ENCODE results near the gene CDYL. TPM values are rescaled to one million over a fixed set of nuclear protein-coding genes. Genes with fewer than 3 reads are reported as not detected.
A peak's percentile ranks its signal among the peaks of the same experiment; 100 is the strongest.

CDYL gene
- polyA plus RNA-seq, 3 donors, result 2.9 to 21.2 (median 4.2) TPM

DNA sequence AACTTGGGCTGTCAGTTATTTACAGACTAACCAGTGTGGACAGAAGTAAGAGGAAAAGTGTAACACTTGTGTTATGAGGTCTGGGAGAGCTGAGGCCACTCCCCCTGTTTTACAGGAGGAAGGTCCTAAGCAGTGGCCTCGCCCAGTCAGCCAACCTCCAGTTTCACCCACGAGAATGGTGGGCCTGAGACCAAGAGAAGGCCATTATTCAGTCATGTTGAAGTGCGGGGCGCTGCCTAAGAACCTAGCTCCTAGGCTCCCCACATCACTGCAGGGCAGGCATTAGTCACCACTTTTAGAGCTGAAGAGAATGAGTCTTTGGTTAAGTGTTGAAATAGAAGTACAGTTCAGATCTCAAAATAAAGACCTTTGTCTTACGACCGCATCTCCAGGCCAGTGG lies 27.9 kb downstream of the CDYL start:
- H3K4me3 Mint-ChIP-seq, result no peak overlapping the region
- H3K9ac ChIP-seq (ENCODE audit: insufficient read depth, low read length, poor library complexity, severe bottlenecking), result no peak overlapping the region
- peaks cover 100% of the 10 kb centered on the region for H3K79me2 ChIP-seq (ENCODE audit: insufficient read depth, low read length)
- peaks cover 99% of the 10 kb centered on the region for H4K20me1 ChIP-seq (ENCODE audit: insufficient read depth, low read length)
- H3K9me3 Mint-ChIP-seq, result peaks cover 5 to 13% (median 8%) of the 10 kb centered on the region in 7 donors
- H3K27ac ChIP-seq (ENCODE audit: low read depth in 1 of 2, low read length in 2 of 2), result no peak overlapping the region
- H3K4me3 ChIP-seq (replicated peaks in 1 of 3; ENCODE audit: low read depth in 2 of 3, low read length in 3 of 3), result no peak overlapping the region
- no peak for DNase-seq
- H3K36me3 Mint-ChIP-seq, result peaks cover 7 to 9% of the 10 kb centered on the region in 2 donors
- WGBS (ENCODE audit: insufficient coverage), result 92% methylated on average over 4 of the region's 6 CpGs
- H3K4me2 ChIP-seq (replicated peaks; ENCODE audit: extremely low read depth, low read length, poor library complexity, severe bottlenecking), result no peak overlapping the region
- H3K9me3 ChIP-seq (replicated peaks in 1 of 2; ENCODE audit: control insufficient read depth in 1 of 2, insufficient read depth in 1 of 2, low read length in 2 of 2), result peaks cover 3 to 6% of the 10 kb centered on the region in 2 donors
- H3K27me3 Mint-ChIP-seq (ENCODE audit: low read depth in 3 of 3), result peaks cover 0 to 2% (median 0%) of the 10 kb centered on the region in 3 donors
- peaks cover 49% of the 10 kb centered on the region for H3K4me1 Mint-ChIP-seq
- H3K4me1 ChIP-seq (ENCODE audit: control insufficient read depth in 1 of 2, insufficient read depth in 2 of 2, low read length in 2 of 2), result peaks cover 7 to 8% of the 10 kb centered on the region in 2 donors
- no peaks in the 10 kb centered on the region for H3K27me3 ChIP-seq (ENCODE audit: control insufficient read depth in 2 of 2, insufficient read depth in 2 of 2, low read length in 2 of 2)
- TF ChIP-seq, protein P1, sequence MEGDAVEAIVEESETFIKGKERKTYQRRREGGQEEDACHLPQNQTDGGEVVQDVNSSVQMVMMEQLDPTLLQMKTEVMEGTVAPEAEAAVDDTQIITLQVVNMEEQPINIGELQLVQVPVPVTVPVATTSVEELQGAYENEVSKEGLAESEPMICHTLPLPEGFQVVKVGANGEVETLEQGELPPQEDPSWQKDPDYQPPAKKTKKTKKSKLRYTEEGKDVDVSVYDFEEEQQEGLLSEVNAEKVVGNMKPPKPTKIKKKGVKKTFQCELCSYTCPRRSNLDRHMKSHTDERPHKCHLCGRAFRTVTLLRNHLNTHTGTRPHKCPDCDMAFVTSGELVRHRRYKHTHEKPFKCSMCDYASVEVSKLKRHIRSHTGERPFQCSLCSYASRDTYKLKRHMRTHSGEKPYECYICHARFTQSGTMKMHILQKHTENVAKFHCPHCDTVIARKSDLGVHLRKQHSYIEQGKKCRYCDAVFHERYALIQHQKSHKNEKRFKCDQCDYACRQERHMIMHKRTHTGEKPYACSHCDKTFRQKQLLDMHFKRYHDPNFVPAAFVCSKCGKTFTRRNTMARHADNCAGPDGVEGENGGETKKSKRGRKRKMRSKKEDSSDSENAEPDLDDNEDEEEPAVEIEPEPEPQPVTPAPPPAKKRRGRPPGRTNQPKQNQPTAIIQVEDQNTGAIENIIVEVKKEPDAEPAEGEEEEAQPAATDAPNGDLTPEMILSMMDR (IDR thresholded peaks at IDR 0.05), result no peak
- H2AFZ ChIP-seq (ENCODE audit: insufficient read depth, low read depth, low read length, poor library complexity, severe bottlenecking), result no peak overlapping the region
- peak overlapping the region in 2 of 7 donors; percentile 47 to 49 for H3K27ac Mint-ChIP-seq
- H3K36me3 ChIP-seq (replicated peaks in 1 of 2; ENCODE audit: control insufficient read depth in 1 of 2, insufficient read depth in 2 of 2, low read length in 2 of 2), result no peaks in the 10 kb centered on the region
- intact Hi-C loops (cut with micrococcal nuclease), result no loop called here

- peak overlapping the region in 1 of 2 donors; percentile 7 for H3K4me3 Mint-ChIP-seq
- H3K36me3 Mint-ChIP-seq, result peaks cover 7 to 9% of the 10 kb centered on the region in 2 donors
- Histone ChIP-seq H4K20me1 (ENCODE audit: insufficient read depth, low read length) (peaks cover 96% of the 10 kb centered on the region), H3K79me2 (ENCODE audit: insufficient read depth, low read length) (peaks cover 97% of the 10 kb centered on the region), H3K27me3 (ENCODE audit: control insufficient read depth in 2 of 2, insufficient read depth in 2 of 2, low read length in 2 of 2) (no peaks in the 10 kb centered on the region), H3K9me3 (replicated peaks in 1 of 2; ENCODE audit: control insufficient read depth in 1 of 2, insufficient read depth in 1 of 2, low read length in 2 of 2) (no peaks in the 10 kb centered on the region), H3K4me3 (replicated peaks in 1 of 3; ENCODE audit: low read depth in 2 of 3, low read length in 3 of 3) (no peak overlapping the region), H3K4me2 (replicated peaks; ENCODE audit: extremely low read depth, low read length, poor library complexity, severe bottlenecking) (no peak overlapping the region), H3K27ac (ENCODE audit: low read depth in 1 of 2, low read length in 2 of 2) (no peak overlapping the region), H3K36me3 (replicated peaks in 1 of 2; ENCODE audit: control insufficient read depth in 1 of 2, insufficient read depth in 2 of 2, low read length in 2 of 2) (no peaks in the 10 kb centered on the region), H3K4me1 (ENCODE audit: control insufficient read depth in 1 of 2, insufficient read depth in 2 of 2, low read length in 2 of 2) (peaks cover 7 to 8% of the 10 kb centered on the region in 2 donors), H2AFZ (ENCODE audit: insufficient read depth, low read depth, low read length, poor library complexity, severe bottlenecking) (no peak overlapping the region), H3K9ac (ENCODE audit: insufficient read depth, low read length, poor library complexity, severe bottlenecking) (no peak overlapping the region)
- H3K9me3 Mint-ChIP-seq, result peaks cover 0 to 11% (median 4%) of the 10 kb centered on the region in 7 donors
- peak in 2 of 3 donors; percentile 7 to 20 for DNase-seq
- WGBS (ENCODE audit: insufficient coverage), result 75% methylated on average over 15 of the region's 18 CpGs
- peak overlapping the region in 3 of 7 donors; percentile 32 to 61 (median 35) for H3K27ac Mint-ChIP-seq
- H3K27me3 Mint-ChIP-seq (ENCODE audit: low read depth in 3 of 3), result peaks cover 0 to 2% (median 0%) of the 10 kb centered on the region in 3 donors
- TF ChIP-seq, protein P1 (IDR thresholded peaks at IDR 0.05), result peak; percentile 72
- H3K4me1 Mint-ChIP-seq, result peaks cover 51% of the 10 kb centered on the region
- intact Hi-C loops (cut with micrococcal nuclease), result no loop called here
Observed at GRCh38 chr6:4805553-4806336, 29.5 kb downstream of the CDYL start.
